ENCODE results near the gene IL17D.

Gene IL17D

GRCh38 chr13:20696073-20696472 is 7.4 kb upstream of the IL17D start:
- DNase-seq, result no peak

GRCh38 chr13:20699715-20700114 is 3.8 kb upstream of the IL17D start:
- DNase-seq, result no peak

GRCh38 chr13:20700288-20700687 is 3.2 kb upstream of the IL17D start:
- DNase-seq, result no peak

- no peak for DNase-seq
These were observed 2.0 kb upstream of the IL17D start for GRCh38 chr13:20701461-20701860.

GRCh38 chr13:20702530-20702914 is 977 bp upstream of the IL17D start:
- no peak for DNase-seq

- DNase-seq, result peak; percentile 79
These were observed 420 bp downstream of the IL17D start for GRCh38 chr13:20703780-20704458.

GRCh38 chr13:20704459-20705069 is 1.1 kb downstream of the IL17D start:
- no peak for DNase-seq

GRCh38 chr13:20706661-20707060 is 3.2 kb downstream of the IL17D start:
- DNase-seq, result no peak

- DNase-seq, result no peak
These were observed 4.7 kb downstream of the IL17D start for GRCh38 chr13:20708216-20708615.

GRCh38 chr13:20709369-20709768 is 5.9 kb downstream of the IL17D start:
- no peak for DNase-seq

GRCh38 chr13:20709782-20710181 is 6.3 kb downstream of the IL17D start:
- no peak for DNase-seq

- DNase-seq, result no peak
These were observed 8.0 kb downstream of the IL17D start for GRCh38 chr13:20711301-20712044.

GRCh38 chr13:20713014-20713376 is 9.5 kb downstream of the IL17D start:
- DNase-seq, result no peak

- no peak for DNase-seq
These were observed 10.3 kb downstream of the IL17D start for GRCh38 chr13:20713751-20714150.

- DNase-seq, result no peak
These were observed 10.7 kb downstream of the IL17D start for GRCh38 chr13:20714161-20714560.

- no peak for DNase-seq
These were observed 11.2 kb downstream of the IL17D start for GRCh38 chr13:20714563-20715329.

GRCh38 chr13:20715330-20715712 is 11.8 kb downstream of the IL17D start:
- DNase-seq, result no peak

- DNase-seq, result no peak
These were observed 13.5 kb downstream of the IL17D start for GRCh38 chr13:20716951-20717350.

GRCh38 chr13:20717581-20718542 is 14.4 kb downstream of the IL17D start:
- no peak for DNase-seq

- DNase-seq, result no peak
These were observed 15.6 kb downstream of the IL17D start for GRCh38 chr13:20718958-20719566.

GRCh38 chr13:20719783-20720182 is 16.3 kb downstream of the IL17D start:
- DNase-seq, result no peak

- DNase-seq, result no peak
These were observed 17.0 kb downstream of the IL17D start for GRCh38 chr13:20720499-20720898.

Measured in activated naive CD4-positive, alpha-beta T cell treated with Interleukin-2 at 50 U/mL for 16 hours (primary cell).